Activated T-cell treated with anti-CD3 and anti-CD28 coated beads for 48 hours (primary cell): Measurements from ENCODE around the gene NFKBIL1.

Experiments
- DNase-seq: peaks from one replicate; pipeline ENCODE4 v3.0.0-alpha.2; 2020; ENCODE audit warnings: low read depth

Gene NFKBIL1

DNA sequence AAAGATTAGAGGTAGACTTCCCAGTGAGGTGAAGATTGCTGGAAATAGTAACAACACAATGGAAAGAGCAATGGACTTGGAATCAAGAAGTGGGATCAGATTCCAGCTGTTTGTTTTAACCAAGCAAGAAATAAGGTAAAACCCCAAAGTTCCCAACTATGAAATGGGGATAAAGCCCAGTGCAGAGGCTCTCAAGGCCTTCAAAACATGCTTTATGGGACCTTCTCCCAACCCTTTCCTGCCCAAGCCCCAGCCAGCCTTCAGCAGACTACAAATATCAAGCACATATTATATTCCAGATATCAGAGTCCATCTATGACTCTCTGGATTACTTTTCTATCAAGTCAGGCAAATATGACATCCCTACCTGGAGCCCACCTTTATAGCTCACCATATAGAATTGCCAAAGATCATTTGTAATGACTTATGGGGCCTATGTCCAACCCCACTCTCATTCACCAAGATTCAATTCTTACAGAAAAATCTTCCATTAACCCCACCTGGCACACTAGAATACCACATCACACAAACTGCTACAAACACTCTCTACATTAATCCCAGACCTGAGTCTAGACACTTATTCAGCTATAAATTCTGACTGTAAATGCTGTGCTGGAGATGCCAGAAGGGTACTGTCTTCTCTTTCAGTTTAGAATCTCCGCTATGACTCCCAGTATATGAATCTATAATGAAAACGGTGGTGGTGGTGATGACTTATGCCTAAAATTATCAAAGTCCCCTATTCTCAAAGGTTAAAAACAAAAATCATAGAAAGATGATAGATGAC is 11.7 kb upstream of the NFKBIL1 start:
- no peak for DNase-seq

DNA sequence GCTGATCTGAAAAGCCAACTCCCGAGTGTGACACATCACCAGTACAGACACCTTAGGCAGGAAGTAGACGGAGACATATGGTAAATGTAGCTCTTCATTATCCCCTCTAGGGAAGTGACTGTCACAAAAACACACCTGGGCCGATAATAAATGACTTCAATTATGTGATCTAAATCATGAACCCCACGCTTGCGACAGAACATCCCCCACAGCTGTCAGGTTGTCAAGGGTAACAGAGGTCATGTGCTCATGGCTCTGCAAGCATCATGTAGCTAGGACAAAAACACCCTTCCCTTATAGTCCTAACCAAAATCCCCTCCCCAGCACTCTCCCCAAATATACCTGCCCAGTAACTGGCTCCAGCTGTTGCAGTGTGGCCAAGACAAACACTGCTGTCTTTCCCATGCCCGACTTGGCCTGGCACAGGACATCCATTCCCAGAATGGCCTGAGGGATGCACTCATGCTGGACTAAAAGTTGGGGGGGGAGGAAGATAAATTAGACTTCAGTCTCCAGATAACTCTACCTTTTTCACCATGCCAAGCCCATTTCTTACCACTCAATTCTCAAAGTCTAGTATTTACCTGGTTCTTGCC is 8.5 kb upstream of the NFKBIL1 start:
- DNase-seq, result no peak

DNA sequence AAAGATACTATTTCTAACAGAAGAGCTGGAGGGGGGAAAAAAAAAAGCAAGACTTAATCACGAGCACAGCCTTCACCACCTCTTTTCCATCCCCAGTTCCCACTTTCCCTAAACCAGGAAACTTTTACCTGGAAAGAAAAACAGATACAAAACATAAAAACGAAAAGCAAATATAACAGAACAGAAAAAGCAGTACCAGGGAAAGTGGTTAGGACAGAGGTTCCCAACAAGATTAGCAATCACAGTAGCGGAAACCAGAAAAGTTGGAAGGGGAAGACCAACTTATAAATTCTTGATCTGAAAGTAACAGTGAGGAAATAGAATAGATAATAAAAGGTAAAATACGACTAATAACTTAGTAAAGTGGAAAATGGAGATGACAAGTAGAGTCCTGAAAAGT is 6.8 kb upstream of the NFKBIL1 start:
- no peak for DNase-seq

DNA sequence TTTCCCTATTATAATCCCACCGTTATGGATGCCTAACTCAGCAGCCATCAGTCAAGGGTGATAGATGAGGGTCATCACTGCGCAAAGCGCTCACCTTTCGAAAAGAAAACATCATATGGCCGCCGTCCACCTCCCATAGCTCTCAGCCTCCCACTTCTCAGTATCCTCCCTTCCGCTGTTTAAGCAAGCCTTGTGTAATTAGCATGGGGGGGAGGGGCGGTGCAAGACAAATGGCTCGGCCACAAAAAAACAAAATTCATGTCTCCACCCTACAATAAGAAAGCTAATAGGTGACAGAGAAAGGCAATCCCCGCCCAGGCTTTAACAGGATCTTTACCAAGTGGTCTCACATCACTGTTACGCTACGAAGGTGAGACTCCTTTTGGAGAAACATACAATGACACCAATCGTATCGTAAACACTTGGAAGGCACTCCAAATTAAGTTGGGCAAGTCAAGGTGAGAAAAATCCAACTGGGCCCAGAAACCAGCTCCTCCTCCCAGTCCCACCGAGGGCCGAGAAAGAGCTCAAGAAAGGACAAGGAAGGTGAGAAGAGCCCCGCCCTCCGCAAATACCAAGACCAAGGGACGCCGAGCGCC is 6.2 kb upstream of the NFKBIL1 start:
- peak; percentile 43 for DNase-seq

DNA sequence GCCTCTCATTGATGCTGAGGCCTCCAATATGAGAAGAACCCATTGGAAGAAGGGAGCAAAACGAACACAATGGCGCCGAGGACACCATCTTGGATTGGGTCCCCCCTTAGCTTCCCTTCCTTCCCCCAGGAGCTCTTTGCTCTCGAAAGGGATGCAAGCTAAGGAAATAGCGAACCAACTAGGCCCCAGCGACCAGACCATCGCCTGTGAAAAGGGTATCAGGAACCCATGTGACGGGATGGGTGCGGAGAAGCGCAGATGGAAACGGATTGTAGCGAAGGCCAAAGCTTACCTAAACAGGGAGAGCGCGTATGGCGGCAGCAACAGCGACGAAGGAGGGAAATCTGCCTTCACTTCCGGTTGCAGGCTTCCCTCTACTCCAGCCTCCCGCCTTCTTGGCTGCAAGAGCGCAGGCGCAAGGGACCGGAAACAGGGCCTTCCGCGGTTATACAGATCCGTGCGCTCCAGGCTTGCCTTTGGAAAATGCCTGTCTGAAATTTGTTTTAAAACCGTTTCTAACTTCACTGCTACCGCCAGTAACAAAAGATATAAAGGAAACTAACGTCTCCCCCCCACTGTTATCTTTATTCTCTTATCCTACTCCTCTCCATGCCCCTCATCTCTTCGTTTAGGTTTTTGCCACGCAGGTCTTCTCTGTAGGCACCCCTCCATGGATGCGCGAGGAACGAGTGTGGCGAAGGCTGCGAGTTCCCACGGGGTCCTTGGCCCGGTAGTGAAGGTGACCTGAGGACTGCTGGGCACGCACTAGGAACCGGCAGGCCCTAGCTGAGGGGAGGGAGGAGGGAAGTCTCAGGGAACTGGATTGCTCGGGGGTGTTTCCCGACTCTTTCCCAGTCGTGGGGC is 5.5 kb upstream of the NFKBIL1 start, which contains the start of gene DDX39B:
TSS of gene DDX39B (minus strand) at position 346 of the 864 bp plus-strand sequence. CDS start 1,471 bp downstream, outside the sequence.
- peak; percentile 89 for DNase-seq

DNA sequence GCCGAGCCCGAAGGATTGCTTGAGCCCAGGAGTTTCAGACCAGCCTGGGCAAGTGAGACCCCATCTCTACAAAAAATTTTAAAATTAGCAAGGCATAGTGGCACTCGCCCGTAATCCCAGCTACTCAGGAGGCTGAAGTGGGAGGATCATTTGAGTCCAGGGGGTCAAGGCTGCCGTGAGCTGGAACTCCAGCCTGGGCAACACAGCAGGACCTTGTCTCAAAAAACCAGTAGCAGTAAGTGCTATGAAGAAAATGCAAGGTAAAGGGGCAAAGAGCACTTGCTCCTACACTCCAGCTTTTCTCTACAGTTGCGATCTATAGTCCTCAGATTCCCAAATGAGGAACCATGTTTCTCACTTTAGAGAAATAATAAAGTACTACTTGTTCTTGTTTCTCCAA is 3.8 kb upstream of the NFKBIL1 start:
- DNase-seq, result no peak

DNA sequence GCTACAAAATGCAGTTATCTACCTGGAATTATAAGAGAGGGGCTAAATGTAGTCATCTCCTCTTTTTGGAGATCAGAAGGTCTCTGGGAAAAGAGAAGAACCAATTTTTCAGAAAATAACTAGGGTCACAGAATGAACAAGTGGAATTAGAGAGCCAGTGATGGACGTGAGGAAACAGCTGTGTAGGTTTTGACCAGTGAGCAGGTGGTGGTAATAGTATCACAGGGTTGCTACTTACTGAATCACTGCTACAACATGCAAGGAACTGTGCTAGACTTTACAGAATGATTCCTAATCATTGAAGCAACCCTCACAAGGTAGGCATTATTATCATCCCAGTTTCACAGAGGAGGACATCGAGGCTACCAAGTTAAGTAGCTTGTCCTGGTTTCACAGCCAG is 2.7 kb upstream of the NFKBIL1 start:
- no peak for DNase-seq

DNA sequence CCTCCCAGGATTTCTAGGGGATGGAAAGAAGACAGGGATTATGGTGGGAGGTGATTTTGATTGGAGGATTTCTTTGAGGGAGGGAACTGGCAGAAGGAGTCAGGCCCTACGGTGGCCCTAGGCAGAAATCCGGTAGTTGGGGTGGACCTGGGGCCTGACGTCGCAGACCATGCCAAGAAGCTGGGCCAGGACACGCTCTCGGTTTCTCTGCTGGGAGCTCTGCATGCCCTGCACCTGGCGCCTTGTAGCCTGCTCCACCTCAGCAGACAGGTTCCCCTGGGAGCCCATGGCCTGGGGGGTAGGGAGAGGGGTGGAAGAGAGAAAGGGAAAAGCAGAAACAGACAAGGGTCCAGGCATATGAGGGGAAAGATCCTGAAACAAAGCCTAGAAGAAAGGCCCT is 2.1 kb upstream of the NFKBIL1 start:
- no peak for DNase-seq

DNA sequence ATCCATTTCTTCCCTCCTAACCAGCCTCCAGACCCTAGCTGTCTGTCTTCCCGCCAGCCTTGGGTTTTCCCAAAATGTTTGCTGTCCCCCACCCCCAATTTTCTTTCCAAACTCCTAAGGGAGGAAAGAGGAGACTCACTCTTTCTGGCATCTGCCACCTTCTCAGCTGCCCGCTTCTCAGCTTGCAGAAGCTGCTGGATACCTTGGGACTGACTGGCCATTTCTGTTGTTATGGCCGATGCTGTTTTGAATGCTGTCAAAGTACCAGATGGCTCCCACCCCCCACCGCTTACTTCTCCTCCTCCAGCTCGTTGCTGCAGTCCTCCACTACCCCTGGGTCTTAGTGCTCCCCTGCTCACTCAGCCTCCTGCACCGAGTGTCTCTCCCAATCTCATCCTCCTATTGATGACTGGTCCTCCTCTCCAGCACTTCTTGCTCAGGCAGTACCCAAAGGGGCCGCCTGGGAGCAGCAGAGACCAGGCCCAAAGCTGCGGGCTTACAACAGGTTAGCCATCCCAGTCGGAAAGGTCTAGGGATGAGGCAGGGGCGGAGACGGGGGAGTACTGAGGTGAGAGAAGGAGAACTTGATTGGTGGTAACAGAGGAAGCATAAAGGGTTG is 960 bp upstream of the NFKBIL1 start, which contains the start of gene ATP6V1G2:
TSS of gene ATP6V1G2 (minus strand) at position 270 of the 619 bp plus-strand sequence. CDS start at position 221, 49 bp downstream.
- peak; percentile 88 for DNase-seq

DNA sequence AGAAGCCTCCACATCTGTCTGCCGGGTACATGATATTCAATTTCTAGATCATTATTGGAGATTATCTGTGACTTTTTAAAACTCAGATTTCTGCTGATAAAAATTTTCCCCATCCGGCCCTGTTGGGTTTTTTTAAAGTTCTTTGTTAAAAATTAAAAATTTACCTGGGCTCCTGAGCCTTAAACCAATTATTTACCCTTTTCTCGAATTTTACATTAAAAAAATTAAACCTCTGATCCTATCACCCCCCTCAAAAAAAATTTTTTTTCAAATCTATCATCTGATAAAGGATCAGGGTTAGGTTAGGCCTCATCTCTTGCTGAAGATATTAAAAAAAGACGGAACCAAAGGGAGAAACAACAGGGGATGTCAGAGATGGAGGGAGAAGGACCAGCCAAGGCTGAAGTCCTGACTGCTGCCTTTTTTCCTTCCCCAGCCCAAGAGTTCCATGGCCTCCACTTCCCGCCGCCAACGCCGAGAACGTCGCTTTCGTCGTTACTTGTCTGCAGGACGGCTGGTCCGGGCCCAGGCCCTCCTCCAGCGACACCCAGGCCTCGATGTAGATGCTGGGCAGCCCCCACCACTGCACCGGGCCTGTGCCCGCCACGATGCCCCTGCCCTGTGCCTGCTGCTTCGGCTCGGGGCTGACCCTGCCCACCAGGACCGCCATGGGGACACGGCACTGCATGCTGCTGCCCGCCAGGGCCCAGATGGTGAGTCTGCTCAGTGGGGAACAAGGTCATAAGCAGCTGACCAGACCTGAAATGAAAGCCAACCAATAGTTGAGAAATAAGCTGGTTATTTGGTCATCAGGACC is 527 bp downstream of the NFKBIL1 start:
- DNase-seq, result no peak

DNA sequence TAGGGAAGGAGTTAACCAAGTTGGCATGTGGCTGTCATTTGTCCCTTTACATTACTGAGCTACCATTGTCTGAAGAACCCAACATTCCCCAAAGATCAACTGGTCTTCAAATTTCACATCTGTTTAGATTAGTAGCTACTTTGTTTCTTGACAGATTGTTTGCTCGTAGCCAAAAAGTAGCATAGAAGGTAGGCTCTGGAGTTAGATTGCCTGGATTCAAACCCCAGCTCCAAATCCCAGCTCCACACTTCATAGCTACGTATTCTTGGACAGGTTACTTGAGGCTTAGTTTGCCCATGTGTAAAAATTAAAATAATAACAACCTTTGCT is 1.1 kb downstream of the NFKBIL1 start:
- DNase-seq, result no peak

DNA sequence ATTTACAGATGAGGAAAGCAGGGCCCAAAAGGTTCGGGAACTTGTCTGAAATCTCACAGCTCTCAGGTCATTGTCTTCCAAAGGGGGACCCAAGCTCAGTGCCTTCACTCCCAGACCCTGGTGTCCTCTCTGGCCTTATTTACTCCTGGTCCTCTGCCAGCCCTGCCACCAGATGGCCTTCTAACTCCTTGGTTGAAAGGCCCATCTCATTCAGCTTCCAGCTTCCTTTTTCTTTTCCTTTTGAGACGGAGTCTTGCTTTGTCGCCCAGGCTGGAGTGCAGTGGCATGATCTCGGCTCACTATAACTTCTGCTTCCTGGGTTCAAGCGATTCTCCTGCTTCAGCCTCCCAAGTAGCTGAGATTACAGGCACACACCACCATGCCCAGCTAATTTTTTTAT is 4.0 kb downstream of the NFKBIL1 start:
- DNase-seq, result peak; percentile 51

DNA sequence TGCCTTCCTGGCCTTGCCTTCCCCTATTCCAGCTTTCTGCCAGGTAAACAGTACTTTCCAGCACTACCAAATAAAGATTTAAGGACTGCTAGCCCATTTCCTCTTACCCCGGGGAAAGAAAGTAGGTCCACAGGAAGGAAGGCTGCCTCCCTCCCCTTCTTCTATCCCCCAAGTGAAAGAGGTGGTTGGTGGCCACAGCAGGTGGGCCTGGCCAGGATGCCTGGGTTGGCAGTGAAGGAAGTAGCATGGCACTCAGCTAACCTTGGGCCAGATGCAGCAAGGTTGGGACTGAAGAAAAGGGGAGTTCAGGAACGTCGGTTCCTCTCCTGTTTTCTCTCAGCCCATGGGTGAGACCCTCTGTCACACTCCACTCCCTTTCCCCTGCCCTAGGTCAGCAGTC is 8.9 kb downstream of the NFKBIL1 start:
- DNase-seq, result no peak

DNA sequence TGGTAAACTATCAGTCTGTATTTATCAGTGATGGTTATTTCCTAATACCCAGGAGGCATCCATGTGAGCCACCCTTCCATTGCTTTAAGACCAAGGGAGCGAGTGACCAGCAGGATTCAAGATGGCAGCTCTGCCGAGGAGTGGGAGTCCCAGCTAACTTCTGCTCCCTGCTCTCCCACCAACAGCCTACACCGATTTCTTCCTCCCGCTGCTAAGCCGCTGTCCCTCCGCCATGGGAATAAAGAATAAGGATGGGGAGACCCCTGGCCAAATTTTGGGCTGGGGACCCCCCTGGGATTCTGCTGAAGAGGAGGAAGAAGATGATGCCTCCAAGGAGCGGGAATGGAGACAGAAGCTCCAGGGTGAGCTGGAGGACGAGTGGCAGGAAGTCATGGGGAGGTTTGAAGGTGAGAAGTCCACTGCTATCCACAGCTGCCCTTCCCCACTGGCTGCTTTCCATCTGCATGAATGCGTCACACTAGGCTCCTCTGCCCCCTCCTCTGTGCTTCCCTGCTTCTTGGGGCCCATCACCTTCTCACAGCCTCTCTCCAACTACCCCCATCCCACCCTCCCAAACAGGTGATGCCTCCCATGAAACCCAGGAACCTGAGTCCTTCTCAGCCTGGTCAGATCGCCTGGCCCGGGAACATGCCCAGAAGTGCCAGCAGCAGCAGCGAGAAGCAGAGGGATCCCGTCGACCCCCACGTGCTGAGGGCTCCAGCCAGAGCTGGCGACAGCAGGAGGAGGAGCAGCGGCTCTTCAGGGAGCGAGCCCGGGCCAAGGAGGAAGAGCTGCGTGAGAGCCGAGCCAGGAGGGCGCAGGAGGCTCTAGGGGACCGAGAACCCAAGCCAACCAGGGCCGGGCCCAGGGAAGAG is 10.3 kb downstream of the NFKBIL1 start:
- DNase-seq, result no peak

DNA sequence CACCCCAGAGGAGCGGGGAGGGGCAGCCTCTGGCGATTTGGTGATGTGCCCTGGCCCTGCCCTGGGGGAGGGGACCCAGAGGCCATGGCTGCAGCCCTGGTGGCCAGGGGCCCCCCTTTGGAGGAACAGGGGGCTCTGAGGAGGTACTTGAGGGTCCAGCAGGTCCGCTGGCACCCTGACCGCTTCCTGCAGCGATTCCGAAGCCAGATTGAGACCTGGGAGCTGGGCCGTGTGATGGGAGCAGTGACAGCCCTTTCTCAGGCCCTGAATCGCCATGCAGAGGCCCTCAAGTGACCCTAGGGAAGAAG is 10.9 kb downstream of the NFKBIL1 start:
- DNase-seq, result no peak

DNA sequence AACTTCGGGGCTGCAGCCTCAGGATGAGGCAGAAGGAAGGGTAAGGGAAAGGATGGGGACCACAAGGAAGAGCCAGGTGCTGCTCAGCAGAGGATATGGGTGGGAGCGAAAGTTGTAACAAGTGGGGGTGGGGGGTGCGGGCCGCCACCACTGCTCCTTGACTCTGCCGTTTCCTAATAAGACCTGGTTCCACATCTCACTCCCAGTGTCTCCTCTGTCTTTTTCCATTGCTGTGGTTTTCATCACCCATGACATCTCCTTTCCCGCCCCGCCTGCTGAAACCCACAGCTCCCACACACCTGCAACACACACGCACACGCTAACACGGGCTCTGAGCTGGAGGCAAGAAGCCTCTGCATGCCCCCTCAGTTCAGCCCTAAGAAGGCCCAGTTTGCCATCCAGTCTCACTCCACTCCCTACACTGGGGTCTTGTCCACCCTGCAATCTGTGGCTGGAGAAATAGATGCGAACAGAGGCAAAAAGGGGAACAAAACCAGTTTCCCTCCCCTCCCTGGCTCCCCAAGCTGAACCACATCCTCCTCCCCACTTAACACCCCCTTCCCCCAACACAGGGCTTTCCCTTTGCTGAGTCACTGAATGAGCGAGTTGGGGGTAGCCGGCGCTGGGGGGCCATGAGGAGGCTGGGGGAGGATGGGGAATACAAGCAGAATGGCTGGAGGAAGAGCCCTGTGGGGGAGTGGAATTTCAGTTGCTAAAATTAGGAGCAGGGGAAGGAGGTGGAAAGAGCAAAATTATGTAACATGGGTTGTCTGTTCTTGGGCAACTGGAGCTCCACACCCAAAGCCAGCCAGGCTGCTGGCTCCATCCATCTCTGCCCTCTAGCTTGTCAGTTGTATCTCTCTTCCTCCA is 11.5 kb downstream of the NFKBIL1 start:
- DNase-seq, result peak; percentile 63

DNA sequence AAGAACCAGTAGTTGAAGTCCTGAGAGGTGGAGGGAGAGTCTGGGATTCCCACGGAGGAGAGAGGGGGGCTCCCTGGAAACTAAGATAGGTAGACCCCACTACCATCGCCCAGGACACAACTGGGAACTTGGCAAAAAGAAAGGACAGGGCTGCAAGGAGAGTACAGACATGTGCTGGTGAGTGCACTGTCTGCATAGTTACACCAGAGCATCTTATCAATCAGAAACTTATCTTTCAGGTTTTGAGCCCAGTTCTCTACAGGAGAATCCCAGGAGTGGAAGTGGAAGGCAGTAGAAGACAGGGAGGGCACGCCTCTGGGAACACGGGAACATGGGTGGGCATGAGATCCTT is 12.2 kb downstream of the NFKBIL1 start:
- DNase-seq, result no peak

DNA sequence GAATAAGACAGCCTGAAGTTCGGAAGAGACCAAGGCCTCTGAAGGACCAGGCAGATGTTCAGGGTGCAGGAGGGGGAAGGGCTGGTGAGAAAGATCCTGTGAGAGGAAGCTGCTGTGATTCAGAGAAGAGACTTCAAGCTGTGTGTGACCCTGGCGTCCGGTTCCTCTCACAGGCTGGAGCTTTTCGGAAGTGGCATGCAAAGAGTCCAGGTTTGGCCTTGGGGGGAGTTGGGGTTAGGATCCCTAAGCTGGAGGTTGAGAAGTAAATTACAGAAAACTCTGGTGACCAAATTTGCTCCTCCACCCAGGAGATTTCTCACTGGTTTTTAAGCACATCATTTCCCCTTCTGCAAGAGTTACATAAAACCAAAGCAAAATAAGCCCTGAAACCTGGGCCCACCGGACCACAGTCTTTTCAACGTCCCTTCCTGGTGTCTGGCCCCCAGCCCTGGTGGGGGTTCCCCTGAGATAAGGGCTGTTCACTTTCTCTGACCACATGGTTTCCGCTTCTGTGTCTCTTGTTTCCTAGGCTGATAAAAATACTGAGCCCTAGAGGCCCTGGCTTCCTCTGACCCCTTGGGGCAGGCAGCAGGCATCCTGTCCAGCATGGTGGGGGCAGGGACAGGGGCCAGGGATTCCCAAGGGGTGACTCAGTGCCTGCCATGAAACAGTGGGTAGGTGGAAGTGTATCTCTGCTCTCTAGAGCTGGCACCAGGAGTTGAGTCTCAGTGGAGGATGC is 12.7 kb downstream of the NFKBIL1 start:
- DNase-seq, result no peak

DNA sequence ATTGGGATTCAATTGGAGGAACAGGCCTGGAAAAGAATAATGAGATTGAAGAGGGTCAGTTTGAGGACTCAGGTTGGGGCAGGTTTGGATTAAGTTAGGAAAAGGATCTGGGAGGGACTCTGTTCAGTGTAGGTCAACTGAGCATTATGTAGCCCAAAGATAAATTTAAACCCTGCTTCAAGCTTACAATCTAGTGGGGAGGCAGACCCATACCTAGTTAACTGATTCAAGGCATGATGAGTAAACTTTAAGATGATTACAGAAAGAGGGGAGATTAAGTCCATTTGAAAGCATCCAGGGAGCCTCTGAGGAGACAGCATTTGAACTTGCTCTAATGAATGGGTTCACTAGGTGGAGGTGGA is 13.3 kb downstream of the NFKBIL1 start:
- DNase-seq, result no peak
